Measurements from ENCODE around the gene RAB17.

DNA sequence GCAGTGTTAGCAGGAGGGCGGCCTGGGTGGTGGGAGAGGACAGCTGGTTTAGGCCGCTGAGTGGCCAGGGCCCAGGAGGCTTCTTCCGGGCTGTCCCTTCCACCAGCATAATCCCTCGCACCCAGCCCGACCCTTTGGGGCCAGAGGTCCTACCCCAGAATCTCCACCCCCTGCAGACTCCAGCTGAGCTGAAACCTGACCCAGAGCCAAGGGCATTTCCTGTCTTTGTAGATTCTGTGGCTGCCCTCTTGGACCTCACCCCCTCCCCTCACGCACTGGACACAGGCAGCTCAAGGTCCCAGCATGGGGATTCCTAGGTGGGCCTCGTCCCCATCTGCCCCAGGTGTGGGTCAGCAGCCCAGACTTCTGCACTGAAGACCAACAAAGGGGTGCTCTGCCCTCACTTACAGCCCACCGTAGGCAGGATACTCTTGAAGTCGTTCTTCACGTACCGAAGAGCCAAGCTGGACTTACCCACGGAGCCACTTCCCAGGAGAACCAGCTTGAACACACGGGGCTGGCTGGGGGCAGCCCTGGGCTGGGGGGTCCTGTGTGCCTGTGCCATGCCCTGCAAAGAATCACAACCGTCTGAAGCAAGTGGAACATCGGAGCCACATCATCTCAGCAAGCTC, 4.8 kb downstream of the RAB17 start:
- TF ChIP-seq POLR2AphosphoS5 (IDR thresholded peaks at IDR 0.05; ENCODE audit: low read depth, low read length) (no peak), TAF1 (IDR thresholded peaks at IDR 0.05; ENCODE audit: low read depth, low read length) (no peak), POLR2A (IDR thresholded peaks at IDR 0.05; ENCODE audit: low read depth, low read length) (no peak)

Measured in GM12891 (cell line).